Osteoblast (primary cell): ENCODE data around the gene DOK3. TPM values are rescaled to one million over a fixed set of nuclear protein-coding genes. Genes with fewer than 3 reads are reported as not detected.

Experiments
- DNase-seq: peaks from one replicate; pipeline ENCODE4 v3.0.0; 2011; ENCODE audit warnings: low spot score, mixed read lengths; ENCODE audit not compliant: insufficient read length; ENCODE audit errors: missing footprints
- H2AFZ ChIP-seq: 2 replicates; pipeline ENCODE4 v1.6.0; 2011; ENCODE audit warnings: mild to moderate bottlenecking, low read length
- H3K27ac ChIP-seq: 2 replicates; pipeline ENCODE4 v1.5.1; 2011; ENCODE audit warnings: mild to moderate bottlenecking, low read depth, low read length, moderate library complexity
- H3K27me3 ChIP-seq: 2 replicates; pipeline ENCODE4 v1.6.0; 2012; ENCODE audit warnings: mild to moderate bottlenecking, control low read depth, inconsistent platforms, low read length, moderate library complexity; ENCODE audit not compliant: insufficient read depth
- H3K36me3 ChIP-seq: 2 replicates; pipeline ENCODE4 v1.5.1; 2011; ENCODE audit warnings: mild to moderate bottlenecking, low read length, control low read depth, moderate library complexity; ENCODE audit not compliant: insufficient read depth
- H3K4me1 ChIP-seq: 2 replicates; pipeline ENCODE4 v1.5.1; 2011; ENCODE audit warnings: mild to moderate bottlenecking, low read length, control low read depth, moderate library complexity; ENCODE audit not compliant: insufficient read depth
- H3K4me2 ChIP-seq: 2 replicates; pipeline ENCODE4 v1.6.0; 2011; ENCODE audit warnings: mild to moderate bottlenecking, low read length; ENCODE audit not compliant: insufficient read depth
- H3K4me3 ChIP-seq: fragments of 200-600 bp; sonication (generic); 3 replicates; pipeline ENCODE4 v1.5.1; 2012; ENCODE audit warnings: mild to moderate bottlenecking, low read length, inconsistent platforms; ENCODE audit not compliant: insufficient read depth
- H3K79me2 ChIP-seq: 2 replicates; pipeline ENCODE4 v1.6.0; 2012; ENCODE audit warnings: mild to moderate bottlenecking, low read length, control low read depth, inconsistent platforms; ENCODE audit not compliant: insufficient read depth
- H3K9me3 ChIP-seq: 2 replicates; pipeline ENCODE4 v1.5.1; 2011; ENCODE audit warnings: low read depth, low read length, control low read depth
- H4K20me1 ChIP-seq: 2 replicates; pipeline ENCODE4 v1.6.0; 2012; ENCODE audit warnings: mild to moderate bottlenecking, low read length, control low read depth; ENCODE audit not compliant: insufficient read depth
- total RNA-seq: library from RNA; depleted of rRNA; stranded (reverse); fragments of >200 nt; gene quantifications from 2 replicates; pipeline ENCODE4 v1.2.3, GENCODE V29; 2012
- TF ChIP-seq, protein P1 (sequence below): IDR thresholded peaks from 2 replicates; pipeline ENCODE4 v1.5.1; 2011; ENCODE audit warnings: mild to moderate bottlenecking, low read depth, low read length, moderate library complexity; ENCODE audit errors: extremely low read depth

DOK3 gene
- total RNA-seq, 1 donor = 1.1 TPM

DNA sequence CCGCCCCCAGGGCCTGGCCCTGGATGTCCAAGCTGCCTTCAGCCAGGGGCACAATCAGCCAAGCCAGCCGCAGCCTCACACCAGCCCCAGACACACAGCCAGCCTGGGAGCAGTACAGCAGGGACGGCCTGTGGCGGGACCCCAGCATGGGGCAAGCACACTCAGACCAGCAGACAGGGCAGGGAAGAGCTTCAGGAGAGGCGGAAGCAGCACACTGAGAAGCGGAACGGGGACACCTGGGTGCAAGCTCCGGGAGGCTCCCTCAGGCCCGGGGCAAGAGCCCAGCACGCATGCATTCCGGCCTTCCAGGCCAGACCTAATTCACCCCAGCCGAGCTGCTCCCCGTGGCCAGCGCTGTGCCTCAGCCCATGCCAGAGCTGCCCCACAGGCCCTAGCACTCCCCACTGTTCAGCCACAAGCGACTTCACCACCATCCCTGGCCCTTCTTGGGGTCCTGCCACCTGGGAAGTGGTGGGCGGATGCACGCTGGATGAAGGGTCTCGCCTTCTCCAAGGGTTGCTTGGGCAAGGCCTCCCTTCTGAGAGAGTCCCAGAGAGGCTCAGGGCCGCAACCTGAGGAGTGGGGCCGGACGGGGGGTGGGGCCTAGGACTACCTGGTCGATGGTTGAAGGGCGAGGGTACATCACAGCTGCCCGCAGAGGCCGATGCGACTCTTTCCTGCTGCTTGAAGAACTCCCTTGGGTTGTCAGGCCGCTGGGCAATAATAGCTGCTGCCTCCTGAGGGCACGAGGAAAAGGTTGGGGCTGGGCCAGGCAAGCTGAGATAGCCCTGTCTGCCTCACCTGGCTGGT, 49.6 kb downstream of the DOK3 start:
- Histone ChIP-seq H4K20me1 (peaks cover 47% of the 10 kb centered on the region), H3K4me1 (peaks cover 9% of the 10 kb centered on the region), H3K27ac (no peak overlapping the region), H3K27me3 (no peaks in the 10 kb centered on the region), H3K36me3 (peaks cover 58% of the 10 kb centered on the region), H3K9me3 (no peaks in the 10 kb centered on the region), H3K79me2 (peaks cover 3% of the 10 kb centered on the region), H3K4me2 (no peak overlapping the region), H3K4me3 (no peak overlapping the region), H2AFZ (no peak overlapping the region)
- no peak for DNase-seq
- TF ChIP-seq, protein P1, sequence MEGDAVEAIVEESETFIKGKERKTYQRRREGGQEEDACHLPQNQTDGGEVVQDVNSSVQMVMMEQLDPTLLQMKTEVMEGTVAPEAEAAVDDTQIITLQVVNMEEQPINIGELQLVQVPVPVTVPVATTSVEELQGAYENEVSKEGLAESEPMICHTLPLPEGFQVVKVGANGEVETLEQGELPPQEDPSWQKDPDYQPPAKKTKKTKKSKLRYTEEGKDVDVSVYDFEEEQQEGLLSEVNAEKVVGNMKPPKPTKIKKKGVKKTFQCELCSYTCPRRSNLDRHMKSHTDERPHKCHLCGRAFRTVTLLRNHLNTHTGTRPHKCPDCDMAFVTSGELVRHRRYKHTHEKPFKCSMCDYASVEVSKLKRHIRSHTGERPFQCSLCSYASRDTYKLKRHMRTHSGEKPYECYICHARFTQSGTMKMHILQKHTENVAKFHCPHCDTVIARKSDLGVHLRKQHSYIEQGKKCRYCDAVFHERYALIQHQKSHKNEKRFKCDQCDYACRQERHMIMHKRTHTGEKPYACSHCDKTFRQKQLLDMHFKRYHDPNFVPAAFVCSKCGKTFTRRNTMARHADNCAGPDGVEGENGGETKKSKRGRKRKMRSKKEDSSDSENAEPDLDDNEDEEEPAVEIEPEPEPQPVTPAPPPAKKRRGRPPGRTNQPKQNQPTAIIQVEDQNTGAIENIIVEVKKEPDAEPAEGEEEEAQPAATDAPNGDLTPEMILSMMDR = no peak

DNA sequence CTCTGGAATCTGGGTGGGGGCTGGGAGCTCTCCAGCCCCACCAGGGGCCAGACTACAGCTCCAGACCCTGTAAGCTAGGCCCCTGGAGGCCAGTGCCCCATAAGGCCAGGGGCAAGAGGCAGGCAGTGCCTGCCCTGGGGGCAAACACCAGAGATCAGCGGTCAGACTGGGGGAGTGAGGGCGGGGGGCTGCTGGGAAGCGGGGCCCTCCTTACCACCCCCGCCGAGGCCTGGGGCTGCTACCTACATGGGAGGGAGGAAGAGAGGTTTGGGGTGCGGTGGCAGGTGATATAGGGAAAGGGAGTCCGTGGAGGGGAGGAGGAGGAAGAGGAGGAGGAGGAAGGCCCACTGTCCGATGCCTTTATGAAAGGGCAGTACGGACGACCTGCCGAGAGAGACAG, 50.3 kb downstream of the DOK3 start:
- Histone ChIP-seq H3K79me2 (peaks cover 3% of the 10 kb centered on the region), H3K9me3 (no peaks in the 10 kb centered on the region), H3K4me3 (no peak overlapping the region), H4K20me1 (peaks cover 50% of the 10 kb centered on the region), H3K27me3 (no peaks in the 10 kb centered on the region), H3K27ac (no peak overlapping the region), H3K4me1 (peaks cover 12% of the 10 kb centered on the region), H3K4me2 (no peak overlapping the region), H2AFZ (no peak overlapping the region), H3K36me3 (peaks cover 57% of the 10 kb centered on the region)
- no peak for DNase-seq
- TF ChIP-seq, protein P1 = no peak

DNA sequence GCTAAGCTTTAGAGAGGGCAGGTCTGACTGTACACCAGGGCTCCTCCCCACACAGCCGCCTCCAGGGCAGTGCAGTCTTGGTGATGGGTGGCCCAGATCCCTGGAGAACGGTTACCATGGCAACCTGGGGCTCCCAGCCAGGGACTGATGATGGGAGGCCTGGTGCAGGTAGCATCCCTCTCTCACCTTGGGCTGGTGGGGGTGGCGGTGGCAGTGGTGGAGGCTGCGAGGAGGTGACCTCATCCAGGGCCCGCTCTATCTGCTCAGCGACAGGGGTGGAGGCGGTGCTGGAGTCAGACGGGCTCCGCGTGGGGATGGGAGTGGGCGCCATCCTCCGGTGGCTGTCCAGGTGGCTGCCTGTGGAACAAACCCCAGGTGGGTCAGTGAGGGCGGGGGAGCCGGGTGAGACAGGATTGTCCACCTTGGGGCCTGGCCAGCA, 50.7 kb downstream of the DOK3 start:
- peak; percentile 87 for DNase-seq
- H4K20me1 ChIP-seq = peaks cover 53% of the 10 kb centered on the region

More for the DNA sequence above, 50.7 kb downstream of the DOK3 start:
- Histone ChIP-seq H3K79me2 (peaks cover 3% of the 10 kb centered on the region), H2AFZ (no peak overlapping the region), H3K27ac (no peak overlapping the region), H3K4me2 (no peak overlapping the region), H3K4me1 (peaks cover 15% of the 10 kb centered on the region), H3K9me3 (no peaks in the 10 kb centered on the region), H3K36me3 (peaks cover 57% of the 10 kb centered on the region), H3K4me3 (no peak overlapping the region), H3K27me3 (no peaks in the 10 kb centered on the region)
- TF ChIP-seq, protein P1 = no peak
